Psoas muscle (tissue), 8 donors: ENCODE measurements around the gene PCNX4. TPM values are rescaled to one million over a fixed set of nuclear protein-coding genes. Genes with fewer than 3 reads are reported as not detected.
A peak's percentile ranks its signal among the peaks of the same experiment; 100 is the strongest.

Experiments used
- ATAC-seq, 4 donors: fragments of 200-7000 bp; cut with Tn5 transposase; one replicate each; pipeline ENCODE4 v1.9.1; 2020; ENCODE audit warnings: moderate library complexity in 3 of 4, mild to moderate bottlenecking in 2 of 4
- DNase-seq, 2 donors: peaks; one replicate each; pipeline ENCODE4 v3.0.0-alpha.2; 2020
- H3K27ac ChIP-seq: fragments of 200-600 bp; one replicate; pipeline ENCODE4 v1.8.0; 2022
- H3K27me3 ChIP-seq, 3 donors: fragments of 200-600 bp in 1 of 3; one replicate each; pipeline versions ENCODE4 v1.6.1 to v1.8.0; 2013 to 2022; ENCODE audit warnings: low read length in 2 of 3, mild to moderate bottlenecking in 2 of 3, moderate library complexity in 1 of 3; ENCODE audit not compliant: insufficient read depth in 3 of 3
- H3K36me3 ChIP-seq, 2 donors: fragments of 200-600 bp in 1 of 2; one replicate each; pipeline versions ENCODE4 v1.6.1 to v1.8.0; 2013 to 2022; ENCODE audit warnings: low read depth in 1 of 2, mild to moderate bottlenecking in 1 of 2, moderate library complexity in 1 of 2; ENCODE audit not compliant: insufficient read depth in 1 of 2
- H3K4me1 ChIP-seq: fragments of 200-600 bp; one replicate; pipeline ENCODE4 v1.8.0; 2022
- H3K4me3 ChIP-seq: fragments of 200-600 bp; one replicate; pipeline ENCODE4 v1.8.0; 2022; ENCODE audit warnings: mild to moderate bottlenecking
- H3K9me3 ChIP-seq: fragments of 200-600 bp; one replicate; pipeline ENCODE4 v1.8.0; 2022
- WGBS, 3 donors: extraction: QIAGEN DNeasy Blood & Tissue Kit; methylation state at CpG; one replicate each; pipeline versions ENCODE4 v1.1.6 to v1.1.7; 2013; 5-methylcytosine and 5-hydroxymethylcytosine counted together
- intact Hi-C, 2 donors: fragments of 100-400 bp; cut with DNase I; formaldehyde crosslinking; loops; one replicate each; pipeline versions ENCODE4 v1.11.0 to v1.14.2; 2022
- polyA plus RNA-seq, 3 donors: library from polyadenylated mRNA; stranded (reverse); fragments of 200-250 nt; gene quantifications; one replicate each; pipeline ENCODE4 v1.2.3, GENCODE V29; 2013
- total RNA-seq, 4 donors: library from RNA; stranded (reverse); fragmentation: NEBNext Ultra II Directional in 2 of 4; extraction: Animal tissue kit (Norgen Biotek cat#: 25700) in 2 of 4; gene quantifications; one replicate each; pipeline versions ENCODE4 v1.2.1 to v1.2.4, GENCODE V29; 2021 to 2023
- TF ChIP-seq, protein P1 (sequence below): fragments of 200-600 bp; IDR thresholded peaks from one replicate; pipeline ENCODE4 v1.8.0; 2022; ENCODE audit warnings: antibody characterized with exemption
- donor health status: healthy with polysubstance abuse.
- donor health status: DM: no; HTN: no; CAD: no; lungs with moderate emphysema.
- donor health status: Bipolar disorder and iron deficiency.
- donor health status: healthy.
- donor health status: DM: yes; HTN: yes; CAD: no.
- donor health status: DM: no; HTN: no; CAD: no.
- donor health status: DM: no; HTN: no; CAD: no.
- donor health status: DM: yes; HTN: yes; CAD: no.

PCNX4 gene
- total and polyA plus RNA-seq, 7 donors = 13.0 to 41.4 (median 24.4) TPM

DNA sequence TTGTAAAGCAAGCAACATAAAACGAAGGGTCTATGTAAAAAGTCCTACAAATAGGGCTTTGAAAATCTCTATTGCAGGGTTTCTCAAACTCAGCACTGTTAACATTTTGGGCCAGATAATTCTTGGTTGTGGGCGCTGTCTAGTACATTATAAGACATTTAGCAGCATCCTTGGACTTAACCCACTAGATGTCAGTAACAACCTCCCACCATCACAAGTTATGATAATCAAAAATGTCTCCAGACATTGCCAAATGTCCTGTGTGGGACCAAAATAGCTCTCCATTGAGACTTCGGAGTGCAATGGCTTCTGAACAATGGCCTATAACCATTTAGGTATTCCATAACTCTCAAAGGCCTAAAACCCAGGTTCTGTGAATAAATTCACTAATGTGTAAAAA, 96.4 kb downstream of the PCNX4 start:
- H3K4me1 ChIP-seq = peaks cover 9% of the 10 kb centered on the region
- H3K36me3 ChIP-seq = no peaks in the 10 kb centered on the region
- WGBS, 3 donors = 47 to 57% (median 55%) methylated on average over 3 of the region's 3 CpGs
- H3K27me3 ChIP-seq = no peaks in the 10 kb centered on the region
- intact Hi-C loops = loop anchor here (5.0 to 10.0 kb wide), 2 partner anchors 221 to 683 kb away; no protein-coding TSS in a partner anchor
- H3K9me3 ChIP-seq = no peaks in the 10 kb centered on the region
- H3K27ac ChIP-seq = no peak overlapping the region
- ATAC-seq (peak; percentile 30 to 44 (median 36)), DNase-seq (no peak)
- no peak overlapping the region for H3K4me3 ChIP-seq
- TF ChIP-seq, protein P1, sequence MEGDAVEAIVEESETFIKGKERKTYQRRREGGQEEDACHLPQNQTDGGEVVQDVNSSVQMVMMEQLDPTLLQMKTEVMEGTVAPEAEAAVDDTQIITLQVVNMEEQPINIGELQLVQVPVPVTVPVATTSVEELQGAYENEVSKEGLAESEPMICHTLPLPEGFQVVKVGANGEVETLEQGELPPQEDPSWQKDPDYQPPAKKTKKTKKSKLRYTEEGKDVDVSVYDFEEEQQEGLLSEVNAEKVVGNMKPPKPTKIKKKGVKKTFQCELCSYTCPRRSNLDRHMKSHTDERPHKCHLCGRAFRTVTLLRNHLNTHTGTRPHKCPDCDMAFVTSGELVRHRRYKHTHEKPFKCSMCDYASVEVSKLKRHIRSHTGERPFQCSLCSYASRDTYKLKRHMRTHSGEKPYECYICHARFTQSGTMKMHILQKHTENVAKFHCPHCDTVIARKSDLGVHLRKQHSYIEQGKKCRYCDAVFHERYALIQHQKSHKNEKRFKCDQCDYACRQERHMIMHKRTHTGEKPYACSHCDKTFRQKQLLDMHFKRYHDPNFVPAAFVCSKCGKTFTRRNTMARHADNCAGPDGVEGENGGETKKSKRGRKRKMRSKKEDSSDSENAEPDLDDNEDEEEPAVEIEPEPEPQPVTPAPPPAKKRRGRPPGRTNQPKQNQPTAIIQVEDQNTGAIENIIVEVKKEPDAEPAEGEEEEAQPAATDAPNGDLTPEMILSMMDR = no peak

DNA sequence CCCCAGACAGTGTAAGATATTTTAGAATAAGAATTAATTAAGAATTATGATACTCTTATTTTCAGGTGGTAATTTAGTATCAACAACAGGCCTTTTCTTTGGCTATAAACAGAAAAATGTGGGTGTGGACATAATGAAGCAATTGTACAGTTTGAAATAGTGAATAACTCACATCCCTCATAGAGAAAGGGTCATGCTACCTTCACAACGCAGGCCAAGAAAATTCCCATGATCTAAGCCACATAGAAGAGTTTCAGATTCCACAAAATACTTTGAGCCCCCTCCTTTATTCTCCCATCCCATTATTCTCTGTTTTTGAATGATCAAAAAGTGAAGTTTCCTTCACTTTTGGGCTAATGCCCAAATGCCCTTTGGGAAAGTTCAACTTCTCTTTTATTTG, 97.0 kb downstream of the PCNX4 start:
- no peak overlapping the region for H3K27ac ChIP-seq
- intact Hi-C loops = loop anchor here (5.0 to 10.0 kb wide), 2 partner anchors 221 to 684 kb away; no protein-coding TSS in a partner anchor
- ATAC-seq = no peak
- no peak overlapping the region for H3K4me3 ChIP-seq
- no peaks in the 10 kb centered on the region for H3K36me3 ChIP-seq
- DNase-seq = no peak
- peaks cover 3% of the 10 kb centered on the region for H3K4me1 ChIP-seq
- H3K27me3 ChIP-seq = no peaks in the 10 kb centered on the region
- whole genome bisulfite sequencing, 3 donors = 69 to 70% (median 69%) methylated on average over 1 of the region's 1 CpG
- no peaks in the 10 kb centered on the region for H3K9me3 ChIP-seq
- TF ChIP-seq, protein P1 = no peak

DNA sequence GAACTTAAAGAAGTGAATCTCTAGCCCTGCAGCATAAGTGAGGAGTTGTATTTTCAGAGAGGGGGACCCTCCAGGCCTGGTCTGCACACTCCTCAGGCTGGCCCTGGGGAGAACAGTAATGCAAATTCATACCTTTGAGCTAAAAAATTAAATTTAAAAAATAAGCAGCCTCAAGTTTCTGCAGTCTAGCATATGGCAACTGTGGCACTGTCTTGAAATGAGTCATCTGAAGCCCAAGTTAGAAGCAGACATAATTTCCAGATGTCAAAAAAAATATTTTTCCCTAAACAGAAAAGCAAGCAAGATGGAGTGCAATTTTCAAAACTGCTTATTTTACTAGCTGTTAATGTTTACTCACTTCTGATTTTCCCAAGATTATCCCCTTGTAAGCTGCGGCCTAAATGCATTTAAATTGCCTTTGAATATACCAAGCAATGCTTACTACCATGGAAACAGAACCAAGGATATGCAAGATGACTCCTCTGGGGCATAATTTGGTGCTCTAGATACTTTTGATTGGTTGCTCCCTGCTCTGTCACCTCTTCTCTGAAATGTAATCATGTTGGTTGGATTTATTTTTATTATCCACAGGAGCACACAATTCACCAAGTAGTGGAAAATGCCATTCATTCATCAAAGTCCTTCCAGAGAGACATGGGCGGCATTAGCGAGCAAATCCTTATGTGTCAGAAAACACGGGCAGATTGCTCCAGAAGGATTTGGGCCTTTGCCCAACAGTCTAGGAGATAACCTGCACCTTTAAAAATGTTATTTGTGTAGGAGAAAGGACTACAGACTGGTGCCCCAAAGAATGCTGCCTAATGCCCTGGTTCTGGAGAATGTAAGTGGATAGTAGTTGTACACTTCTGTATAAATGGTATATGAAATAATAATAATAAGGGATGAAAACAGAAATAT, 98.5 kb downstream of the PCNX4 start:
- H3K4me3 ChIP-seq = no peak overlapping the region
- no peak for DNase-seq
- H3K36me3 ChIP-seq = no peaks in the 10 kb centered on the region
- ATAC-seq = no peak
- intact Hi-C loops = loop anchor here (5.0 to 10.0 kb wide), 4 partner anchors 135 to 685 kb away; no protein-coding TSS in a partner anchor
- WGBS, 3 donors = 54 to 75% (median 57%) methylated on average over 4 of the region's 4 CpGs
- H3K4me1 ChIP-seq = no peaks in the 10 kb centered on the region
- TF ChIP-seq, protein P1 = no peak
- H3K9me3 ChIP-seq = no peaks in the 10 kb centered on the region
- no peaks in the 10 kb centered on the region for H3K27me3 ChIP-seq
- no peak overlapping the region for H3K27ac ChIP-seq

DNA sequence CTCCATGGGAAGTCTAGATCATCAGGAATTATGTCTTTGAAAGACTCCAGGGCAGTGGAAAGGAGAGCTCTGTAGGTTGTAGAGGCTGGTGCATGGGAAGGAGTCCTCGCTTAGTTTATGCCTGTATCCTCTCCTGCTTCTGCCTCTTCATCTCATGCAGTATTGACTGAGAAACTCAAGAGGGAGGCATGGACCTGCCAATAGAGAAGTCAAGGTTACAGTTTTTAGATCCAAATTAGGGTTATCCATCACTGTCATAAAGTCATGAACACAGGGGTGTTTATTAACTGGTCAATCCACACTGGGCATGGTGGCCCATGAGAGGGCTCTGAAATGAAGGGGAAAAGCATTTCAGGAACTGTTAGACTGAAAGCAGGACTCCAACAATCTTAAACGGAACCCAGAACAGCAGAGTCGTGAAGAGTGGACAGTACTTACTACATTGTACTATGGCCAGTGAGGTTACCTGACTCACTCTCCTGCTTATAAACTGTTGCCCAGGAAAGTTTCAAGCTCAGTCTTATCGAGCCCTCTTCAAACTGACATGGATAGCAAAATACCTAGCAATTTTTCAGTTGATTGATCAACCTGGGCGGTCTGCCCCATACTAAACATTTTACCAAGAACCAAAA, 103.6 kb downstream of the PCNX4 start:
- Histone ChIP-seq H3K27ac (no peak overlapping the region), H3K36me3 (no peaks in the 10 kb centered on the region), H3K9me3 (peaks cover 7% of the 10 kb centered on the region), H3K27me3 (no peaks in the 10 kb centered on the region), H3K4me1 (no peaks in the 10 kb centered on the region), H3K4me3 (no peak overlapping the region)
- DNase-seq = no peak
- TF ChIP-seq, protein P1 = peak; percentile 39
- intact Hi-C loops = loop anchor here (10.0 kb wide), 2 partner anchors 130 to 370 kb away; no protein-coding TSS in a partner anchor
- ATAC-seq = peak; percentile 75 to 89 (median 84)
- WGBS, 3 donors = 76 to 84% (median 79%) methylated on average over 5 of the region's 5 CpGs
